GM12891 (cell line): ENCODE data around the gene OPRL1.

Experiments
- POLR2A ChIP-seq: IDR thresholded peaks from 2 replicates; pipeline ENCODE4 v1.6.1; 2011; ENCODE audit warnings: low read depth, low read length, control low read depth
- POLR2AphosphoS5 ChIP-seq: IDR thresholded peaks from 2 replicates; pipeline ENCODE4 v1.6.1; 2011; ENCODE audit warnings: low read depth, low read length, control low read depth
- TAF1 ChIP-seq: IDR thresholded peaks from 2 replicates; pipeline ENCODE4 v1.6.1; 2011; ENCODE audit warnings: low read depth, low read length, control low read depth

GRCh38 chr20:64129146-64129782 is 49.4 kb downstream of the OPRL1 start:
- TF ChIP-seq POLR2A (no peak), POLR2AphosphoS5 (no peak), TAF1 (no peak)
